ENCODE measurements around the gene TBC1D10A.

Gene TBC1D10A

GRCh38 chr22:30245985-30246813 is 80.5 kb downstream of the TBC1D10A start, which contains the start of gene LIF:
LIF (minus strand) TSS chr22:30246759; CDS start chr22:30246695, 64 bp downstream.
- no peak for DNase-seq (ENCODE audit: low spot score)

DNA sequence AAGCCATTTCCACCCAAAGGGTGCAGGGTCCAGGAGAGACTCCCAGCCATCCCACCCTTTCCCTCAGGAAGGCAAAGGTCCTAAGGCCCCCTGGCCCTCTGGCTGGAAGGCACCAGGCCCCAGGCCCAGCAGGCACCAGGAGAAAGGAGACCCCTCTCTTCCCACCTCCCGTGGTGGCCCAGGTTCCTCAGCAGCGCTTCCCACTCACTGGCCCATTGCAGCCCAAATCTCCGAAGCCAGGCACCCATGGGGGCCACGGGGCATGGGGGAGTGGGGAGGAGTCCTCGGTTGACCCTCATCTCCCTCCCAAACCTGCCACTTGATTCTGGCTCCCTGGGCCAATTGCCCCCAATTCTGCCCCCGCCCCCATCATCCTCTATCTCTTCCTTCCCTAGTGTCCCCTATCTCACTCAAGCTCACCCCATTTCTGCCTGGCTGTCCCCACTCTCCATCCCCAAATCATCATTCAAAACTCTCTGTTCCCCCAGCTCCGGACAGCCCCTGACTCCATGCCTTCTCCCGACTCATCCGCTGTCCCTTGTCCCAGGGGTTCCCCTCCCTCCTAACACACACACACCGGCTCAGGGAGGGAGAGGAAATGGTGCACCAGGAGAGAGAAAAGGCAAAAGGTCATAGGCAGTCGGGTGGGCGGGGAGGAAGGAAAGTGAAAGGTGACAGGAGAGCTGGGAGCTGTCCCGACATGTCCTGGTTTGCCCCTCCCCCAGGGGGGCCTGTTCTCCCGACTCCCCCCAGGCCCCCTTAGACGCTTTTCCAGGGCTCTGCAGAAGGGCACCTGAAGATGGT is 81.4 kb downstream of the TBC1D10A start:
- no peak for DNase-seq (ENCODE audit: low spot score)

DNA sequence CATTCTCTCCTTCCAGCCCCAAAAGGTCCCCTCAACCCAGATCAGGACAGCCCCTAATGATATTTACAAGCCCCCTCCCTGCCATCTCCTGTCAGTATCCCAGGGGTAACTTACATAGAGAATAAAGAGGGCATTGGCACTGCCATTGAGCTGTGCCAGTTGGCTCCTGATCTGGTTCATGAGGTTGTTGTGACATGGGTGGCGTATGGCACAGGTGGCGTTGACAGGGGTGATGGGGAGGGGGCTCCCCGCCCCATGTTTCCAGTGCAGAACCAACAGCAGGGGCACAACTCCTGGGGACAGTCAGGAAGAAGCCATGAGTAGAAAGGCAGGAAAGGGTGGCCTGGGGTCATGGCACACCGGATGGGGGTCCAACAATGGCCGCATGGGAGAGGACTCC is 82.1 kb downstream of the TBC1D10A start:
- DNase-seq (ENCODE audit: low spot score) = no peak

DNA sequence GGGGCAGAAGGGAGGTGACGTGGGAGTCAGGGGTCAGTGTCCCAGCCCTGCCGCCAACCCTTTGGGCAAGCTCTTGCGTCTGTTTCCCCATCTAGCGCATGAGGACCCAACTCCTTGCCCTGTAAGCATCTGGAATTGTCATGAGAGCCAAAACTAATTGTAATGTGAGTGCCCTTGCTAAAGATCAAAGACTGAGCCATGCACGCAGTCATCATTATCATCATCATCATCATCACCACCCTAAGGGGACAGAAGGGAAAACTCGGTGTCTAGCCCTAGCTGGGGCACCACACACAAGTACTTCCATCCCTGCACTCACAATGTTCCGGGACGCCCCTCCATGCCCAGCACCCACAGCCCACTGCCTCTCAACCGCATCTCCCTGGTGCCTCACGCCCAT is 82.7 kb downstream of the TBC1D10A start:
- DNase-seq (ENCODE audit: low spot score) = no peak

DNA sequence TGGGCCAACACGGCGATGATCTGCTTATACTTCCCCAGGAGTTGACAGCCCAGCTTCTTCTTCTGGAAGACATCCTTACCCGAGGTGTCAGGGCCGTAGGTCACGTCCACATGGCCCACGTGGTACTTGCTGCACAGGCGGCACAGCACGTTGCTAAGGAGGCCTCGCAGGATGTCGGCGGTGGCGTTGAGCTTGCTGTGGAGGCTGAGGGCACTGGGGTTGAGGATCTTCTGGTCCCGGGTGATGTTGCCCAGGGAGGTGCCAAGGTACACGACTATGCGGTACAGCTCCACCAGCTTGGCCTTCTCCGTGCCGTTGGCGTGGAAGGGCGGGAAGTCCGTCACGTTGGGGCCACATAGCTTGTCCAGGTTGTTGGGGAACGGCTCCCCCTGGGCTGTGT is 83.1 kb downstream of the TBC1D10A start:
- no peak for DNase-seq (ENCODE audit: low spot score)

All from hepatic stellate cell (primary cell).